Renal cortex interstitium (tissue), 11 donors: ENCODE measurements around the gene FAM131C. TPM values are rescaled to one million over a fixed set of nuclear protein-coding genes. Genes with fewer than 3 reads are reported as not detected.

Experiments
- DNase-seq, 11 donors: peaks; one replicate each; pipeline ENCODE4 v3.0.0-alpha.2; 2013; ENCODE audit warnings: low read depth in 9 of 11, low spot score in 4 of 11; ENCODE audit errors: extremely low read depth in 1 of 11
- polyA plus RNA-seq, 3 donors: library from polyadenylated mRNA; unstranded; fragments of 120-200 nt; gene quantifications; one replicate each; pipeline ENCODE4 v1.2.1, GENCODE V29; 2013; ENCODE audit not compliant: insufficient read length in 3 of 3

Gene FAM131C
- polyA plus RNA-seq, 3 donors = 1.9 to 2.7 (median 1.9) TPM

DNA sequence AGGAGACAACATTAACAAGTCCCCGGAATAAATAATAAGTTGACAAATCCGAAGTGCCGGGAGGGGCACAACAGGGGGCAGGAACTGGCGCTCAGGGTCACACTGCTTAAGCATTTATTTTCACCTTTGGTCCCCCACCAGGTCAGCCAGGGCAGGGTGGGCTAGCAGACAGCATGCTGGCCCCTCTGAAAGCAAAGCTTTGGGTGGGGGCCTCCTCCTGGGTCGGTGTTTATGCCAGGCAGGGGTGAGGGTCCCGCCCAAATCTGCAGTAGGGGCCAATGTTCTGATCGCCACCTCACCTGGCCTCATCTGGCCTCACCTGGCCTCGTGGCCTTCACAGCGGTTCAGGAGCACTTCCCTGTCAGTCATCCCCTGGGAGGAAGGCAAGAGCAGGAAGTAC lies 8.2 kb upstream of the FAM131C start:
- DNase-seq = no peak

DNA sequence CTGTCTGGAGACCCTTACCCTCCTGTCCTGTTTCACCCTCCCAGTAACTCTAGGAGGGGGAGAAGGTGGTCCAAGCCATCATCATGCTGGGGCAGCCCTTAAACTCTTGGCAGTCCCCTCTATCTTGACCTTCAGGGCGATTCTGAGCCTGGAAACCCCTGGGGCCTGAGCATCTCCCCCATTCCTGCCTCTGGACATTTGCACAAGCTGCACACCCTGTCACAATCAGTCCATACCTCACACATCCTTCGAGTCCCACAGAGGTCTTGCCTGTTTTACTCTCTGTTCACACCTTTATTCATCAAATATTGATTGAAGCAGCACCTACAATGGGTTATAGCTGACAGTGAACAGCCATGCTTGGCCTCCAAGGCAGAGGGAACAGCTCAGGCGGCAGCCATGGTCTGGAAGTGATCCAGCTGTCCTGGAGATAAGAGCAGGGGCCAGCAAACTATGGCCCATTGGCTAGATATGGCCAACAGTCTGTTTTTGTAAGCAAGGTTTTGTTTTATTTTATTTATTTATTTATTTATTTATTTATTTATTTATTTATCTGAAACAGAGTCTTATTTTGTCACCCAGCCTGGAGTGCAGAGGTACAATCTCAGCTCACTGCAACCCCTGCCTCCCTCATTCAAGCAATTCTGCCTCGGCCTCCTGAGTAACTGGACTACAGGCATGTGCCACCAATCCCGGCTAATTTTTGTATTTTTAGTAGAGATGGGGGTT lies 7.1 kb upstream of the FAM131C start:
- DNase-seq = no peak

DNA sequence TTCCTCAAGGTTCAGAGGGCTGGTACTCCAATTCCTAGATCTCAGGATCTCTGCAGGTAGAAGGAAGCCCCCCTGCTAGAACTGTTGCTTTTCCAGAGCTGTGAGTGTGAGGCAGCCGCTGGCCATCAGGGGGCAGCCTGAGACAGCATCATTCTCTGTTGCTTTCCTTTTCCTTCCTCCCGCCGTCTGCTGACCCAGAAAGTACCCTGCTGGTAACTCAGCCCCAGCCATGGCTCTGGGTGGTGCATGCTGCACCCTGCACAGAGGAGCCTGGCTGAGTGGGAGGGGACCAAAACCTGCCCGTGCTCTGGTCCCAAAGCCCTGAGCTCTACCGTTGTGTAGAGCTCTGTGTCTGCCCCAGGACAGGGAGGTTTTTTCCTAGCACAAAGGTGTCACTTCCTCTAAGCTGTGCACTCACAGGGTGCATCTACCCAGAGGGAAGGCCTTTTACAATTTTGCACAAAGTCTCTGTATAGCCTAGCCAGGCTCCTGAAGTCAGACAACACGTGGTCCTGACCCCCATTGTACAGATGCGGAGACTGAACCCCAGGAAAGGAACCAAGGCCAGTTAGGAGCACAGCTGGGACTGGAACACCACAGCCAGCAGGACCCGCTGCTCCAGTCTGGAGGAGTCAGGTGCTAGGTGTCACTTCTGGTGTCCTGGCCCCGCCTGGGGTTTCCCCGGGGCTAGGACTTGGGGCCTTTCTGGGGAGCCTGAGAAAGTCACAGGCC lies 5.6 kb upstream of the FAM131C start:
- peak in 8 of 11 donors; percentile 59 to 83 (median 74) for DNase-seq

DNA sequence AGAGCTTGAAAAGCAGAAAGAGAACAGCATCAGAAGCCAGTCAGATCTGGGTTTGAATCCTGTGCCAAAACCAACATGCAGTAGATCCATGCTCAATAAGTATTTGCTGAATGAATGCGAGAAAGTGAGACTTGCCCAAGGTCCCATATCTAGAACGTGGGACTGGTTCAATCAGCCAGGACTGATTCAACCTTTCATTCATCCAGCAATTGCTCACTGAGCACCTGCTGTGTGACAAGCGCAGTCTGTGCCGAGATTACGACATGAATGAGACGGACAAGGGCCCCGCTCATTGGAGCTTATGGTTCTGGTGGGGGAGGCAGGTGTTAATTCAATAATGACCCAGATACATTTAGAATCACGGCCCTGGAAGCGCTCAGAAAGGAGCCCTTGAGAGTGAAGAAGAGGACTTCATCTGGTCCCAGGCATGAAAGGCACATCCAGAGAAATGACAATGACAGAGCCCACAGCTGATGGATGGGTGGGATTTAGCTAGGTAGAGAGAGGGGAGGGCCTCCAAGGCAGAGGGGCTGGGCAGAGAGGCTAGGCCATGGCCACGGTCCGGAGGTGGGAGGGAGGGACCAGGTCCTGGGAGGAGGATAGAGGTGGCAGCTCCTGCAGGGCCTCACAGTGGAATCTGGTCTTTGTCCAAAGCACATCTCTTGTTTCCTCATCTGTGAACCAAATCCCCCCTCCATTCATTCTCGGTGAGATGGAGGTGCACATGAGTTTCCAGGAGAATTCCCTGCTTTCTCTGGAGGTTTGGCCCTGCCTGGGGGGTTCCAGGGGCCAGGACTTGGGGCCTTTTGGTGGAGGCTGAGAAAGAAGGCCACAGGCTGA lies 4.2 kb upstream of the FAM131C start:
- DNase-seq = no peak

DNA sequence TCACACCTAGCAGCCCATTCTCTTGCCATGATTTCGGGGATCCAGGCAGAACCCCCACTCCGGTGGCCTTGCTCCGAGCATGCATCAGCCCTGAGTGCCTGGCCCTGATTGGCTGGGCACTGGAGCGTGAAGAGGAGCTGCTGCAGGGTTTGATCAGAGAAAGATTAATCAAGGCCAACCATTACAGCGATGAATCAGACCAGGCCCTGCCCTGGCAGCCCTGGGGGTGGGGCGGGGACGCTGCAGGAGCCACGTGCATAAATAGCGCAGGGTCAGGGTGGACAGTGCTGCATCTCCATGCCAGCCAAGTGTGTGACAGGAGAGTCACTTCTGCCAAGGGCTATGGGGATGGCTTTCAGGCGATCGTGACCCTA lies 3.4 kb upstream of the FAM131C start:
- no peak for DNase-seq

- DNase-seq = no peak
Measured at GRCh38 chr1:16076031-16076864, 2.8 kb upstream of the FAM131C start.

DNA sequence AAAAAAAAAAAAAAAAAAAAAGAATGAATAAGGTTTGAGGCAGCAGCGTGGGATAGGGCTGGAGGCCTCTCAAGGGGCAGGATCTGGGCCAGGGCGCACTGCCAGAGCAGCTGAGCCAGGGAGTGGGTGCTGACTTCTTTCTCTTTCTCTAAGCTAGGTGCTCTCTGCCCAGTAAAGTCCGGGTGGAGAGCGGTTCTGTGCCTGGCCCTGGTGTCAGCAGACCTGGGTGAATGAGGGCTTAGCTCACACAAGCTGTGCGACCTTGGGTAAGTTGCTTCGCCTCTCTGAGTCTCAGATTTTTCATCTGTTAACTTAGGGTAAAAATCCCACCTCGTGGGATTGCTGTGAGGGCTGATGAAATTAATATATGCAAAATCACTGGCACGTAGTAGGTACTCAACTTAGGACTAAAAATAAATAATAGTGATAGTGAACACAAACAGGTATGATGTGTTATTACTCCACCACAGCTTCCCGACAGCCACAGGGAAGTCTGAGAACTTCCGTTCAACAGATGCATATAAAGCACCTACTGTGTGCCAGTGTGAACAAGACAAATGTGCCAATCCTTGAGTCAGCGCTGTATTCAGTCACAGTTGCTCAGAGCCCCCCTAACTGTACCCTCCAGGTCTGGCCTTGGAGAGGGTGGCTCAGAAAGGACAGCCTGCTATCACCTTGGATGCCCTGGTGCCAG lies 2.0 kb upstream of the FAM131C start:
- no peak for DNase-seq

DNA sequence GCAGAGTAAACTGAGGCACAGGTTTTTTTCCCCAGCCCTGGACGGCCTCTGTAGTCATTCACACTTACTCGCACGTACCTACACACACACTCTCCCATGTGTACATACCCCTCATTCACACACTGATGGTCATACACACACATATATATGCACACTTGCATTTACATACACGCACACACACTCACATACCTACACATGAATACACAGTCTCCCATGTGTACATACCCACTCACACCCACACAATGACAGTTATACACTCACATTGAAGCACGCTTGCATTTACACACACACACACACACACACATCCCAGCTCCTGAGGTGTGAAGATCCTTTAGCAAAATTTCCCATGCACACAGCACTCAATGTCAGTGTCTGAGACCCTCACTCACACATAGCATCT lies 766 bp upstream of the FAM131C start:
- DNase-seq = no peak

DNA sequence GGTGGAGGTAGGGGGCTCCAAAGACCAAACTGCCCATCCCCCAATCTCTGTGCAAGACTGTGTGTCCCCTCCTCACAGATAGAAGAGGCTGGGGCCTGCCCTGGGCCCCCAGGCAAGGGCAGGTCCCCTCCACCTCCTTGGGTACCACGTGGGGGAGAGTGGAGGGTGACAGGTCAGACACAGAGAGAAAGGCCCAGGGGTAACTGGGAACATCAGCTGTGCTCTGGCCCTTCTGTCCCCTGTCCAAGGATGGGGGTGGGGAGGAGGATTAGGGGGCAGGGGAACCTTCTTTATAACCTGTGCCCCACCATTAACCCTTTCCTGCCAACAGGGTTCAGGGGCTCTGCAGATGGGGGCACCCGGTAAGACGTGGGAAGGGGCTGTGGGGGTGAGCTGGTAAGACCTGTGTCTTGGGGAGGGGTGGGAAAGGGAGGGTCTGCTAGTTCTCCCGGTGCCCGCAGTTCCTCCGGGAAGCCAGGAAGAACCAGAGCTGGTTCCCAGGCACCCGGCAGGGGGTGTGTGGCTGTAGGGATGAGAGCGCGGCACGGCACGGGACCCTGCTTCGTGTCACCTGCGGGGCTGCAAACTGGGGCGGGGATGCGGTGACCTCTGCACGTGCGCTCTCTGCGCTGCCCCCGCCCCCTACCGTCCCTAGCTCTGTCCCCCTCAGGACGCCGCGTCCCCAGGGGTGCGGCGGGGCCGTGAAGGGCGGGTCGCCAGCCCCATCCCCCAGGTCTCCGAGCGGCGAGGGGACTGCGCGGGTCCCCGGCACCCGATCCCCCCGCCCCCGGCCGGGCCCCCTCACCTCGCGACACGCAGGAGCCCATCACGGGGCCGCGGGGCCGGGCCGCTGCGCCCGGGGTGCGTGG lies 601 bp downstream of the FAM131C start:
- no peak for DNase-seq

- DNase-seq = no peak
Measured at GRCh38 chr1:16072095-16072494, 1.4 kb downstream of the FAM131C start.

GRCh38 chr1:16071614-16072013 lies 1.8 kb downstream of the FAM131C start:
- DNase-seq = no peak

DNA sequence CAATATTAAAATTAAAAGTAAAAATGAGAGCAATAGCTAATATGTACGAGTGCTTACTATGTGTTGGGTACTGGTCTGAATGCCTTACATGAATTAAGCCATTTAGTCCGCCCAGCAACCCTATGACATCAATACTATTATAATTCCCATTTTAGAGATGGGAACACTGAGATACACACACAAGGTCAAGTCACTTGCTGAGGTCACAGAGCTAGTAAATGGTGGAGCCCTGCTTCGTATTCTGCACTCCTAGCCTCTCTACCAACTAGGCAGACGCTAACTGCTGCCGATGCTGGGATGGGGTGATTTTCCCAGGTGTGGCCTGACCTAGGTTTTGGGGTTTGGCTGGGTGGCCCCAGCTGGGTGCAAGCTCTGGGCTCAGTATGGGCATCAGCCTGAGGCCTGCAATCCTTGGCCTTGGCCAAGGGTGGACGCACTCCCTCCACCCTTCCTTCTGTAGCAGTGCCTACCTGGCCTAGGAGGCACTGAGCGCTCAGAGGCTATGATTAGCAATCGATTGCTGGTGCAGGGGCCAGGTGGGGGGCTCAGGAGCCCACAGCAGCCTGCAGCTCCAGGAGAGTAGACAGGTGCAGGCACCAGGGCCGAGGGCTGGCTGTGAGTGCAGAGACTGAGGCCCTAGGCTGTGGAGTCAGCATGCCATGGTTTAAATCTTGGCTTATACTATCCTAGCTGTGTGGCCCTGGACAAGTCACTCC lies 2.7 kb downstream of the FAM131C start:
- no peak for DNase-seq

DNA sequence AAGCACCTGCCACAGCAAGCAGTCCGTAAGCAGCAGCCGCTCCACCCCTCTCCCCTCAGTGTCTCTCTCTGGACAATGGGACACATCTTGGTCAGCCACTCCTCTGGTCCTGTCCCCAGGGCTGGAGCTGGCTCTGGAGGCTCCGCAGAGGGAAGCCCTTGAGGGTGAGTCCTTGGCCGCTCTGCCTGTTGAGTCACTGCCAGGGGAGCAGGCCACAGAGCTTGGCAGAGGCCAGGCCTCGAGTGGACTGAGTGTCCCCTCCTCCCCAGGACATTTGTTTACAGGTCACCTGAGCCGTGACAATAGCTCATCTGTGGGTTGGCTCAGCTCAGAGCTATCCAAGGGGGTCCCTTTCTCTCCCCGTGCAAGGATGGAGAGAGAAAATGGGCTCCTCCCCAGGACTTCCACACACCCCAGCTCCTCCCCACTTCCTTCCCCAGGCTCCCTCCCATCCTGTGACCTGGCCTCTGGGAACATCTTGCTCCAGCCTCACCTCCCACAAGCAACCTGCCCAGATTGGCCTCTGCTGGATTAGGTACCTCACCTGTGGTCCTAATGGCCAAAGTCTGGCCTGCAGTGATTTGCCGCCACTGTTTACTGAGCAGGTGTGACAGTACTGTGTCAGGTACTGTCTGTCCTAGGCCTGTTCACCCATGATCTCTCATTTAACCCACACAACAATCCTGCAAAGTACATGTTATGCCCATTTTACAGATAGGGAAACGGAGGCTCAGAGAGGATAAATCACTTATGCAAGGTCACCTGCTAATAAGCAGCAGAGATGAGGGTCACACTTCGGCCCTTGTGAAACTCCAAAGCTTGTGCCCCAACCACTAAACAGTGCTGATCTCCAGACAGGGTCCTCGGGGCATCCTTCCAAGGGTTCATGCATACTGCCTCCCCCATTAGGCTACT lies 4.8 kb downstream of the FAM131C start:
- no peak for DNase-seq

GRCh38 chr1:16067933-16068332 lies 5.5 kb downstream of the FAM131C start:
- DNase-seq = no peak

- DNase-seq = peak in 8 of 11 donors; percentile 43 to 80 (median 58)
Measured at GRCh38 chr1:16067127-16067768, 6.2 kb downstream of the FAM131C start.
